DMS79 treated with DMSO at 0.1 percent for 48 hours (cell line): ENCODE results near the gene NPEPL1.
A peak's percentile ranks its signal among the peaks of the same experiment; 100 is the strongest.
"Not testable (repeated sequence)": the region's sequence is repeated elsewhere in the genome, so short reads cannot be mapped to it uniquely, and the experiment has no call there.

Experiments used
- DNase-seq: peaks from one replicate; lab custom pipeline; 2025; lab: John Stamatoyannopoulos, UW

The NPEPL1 gene, protein sequence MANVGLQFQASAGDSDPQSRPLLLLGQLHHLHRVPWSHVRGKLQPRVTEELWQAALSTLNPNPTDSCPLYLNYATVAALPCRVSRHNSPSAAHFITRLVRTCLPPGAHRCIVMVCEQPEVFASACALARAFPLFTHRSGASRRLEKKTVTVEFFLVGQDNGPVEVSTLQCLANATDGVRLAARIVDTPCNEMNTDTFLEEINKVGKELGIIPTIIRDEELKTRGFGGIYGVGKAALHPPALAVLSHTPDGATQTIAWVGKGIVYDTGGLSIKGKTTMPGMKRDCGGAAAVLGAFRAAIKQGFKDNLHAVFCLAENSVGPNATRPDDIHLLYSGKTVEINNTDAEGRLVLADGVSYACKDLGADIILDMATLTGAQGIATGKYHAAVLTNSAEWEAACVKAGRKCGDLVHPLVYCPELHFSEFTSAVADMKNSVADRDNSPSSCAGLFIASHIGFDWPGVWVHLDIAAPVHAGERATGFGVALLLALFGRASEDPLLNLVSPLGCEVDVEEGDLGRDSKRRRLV

DNA sequence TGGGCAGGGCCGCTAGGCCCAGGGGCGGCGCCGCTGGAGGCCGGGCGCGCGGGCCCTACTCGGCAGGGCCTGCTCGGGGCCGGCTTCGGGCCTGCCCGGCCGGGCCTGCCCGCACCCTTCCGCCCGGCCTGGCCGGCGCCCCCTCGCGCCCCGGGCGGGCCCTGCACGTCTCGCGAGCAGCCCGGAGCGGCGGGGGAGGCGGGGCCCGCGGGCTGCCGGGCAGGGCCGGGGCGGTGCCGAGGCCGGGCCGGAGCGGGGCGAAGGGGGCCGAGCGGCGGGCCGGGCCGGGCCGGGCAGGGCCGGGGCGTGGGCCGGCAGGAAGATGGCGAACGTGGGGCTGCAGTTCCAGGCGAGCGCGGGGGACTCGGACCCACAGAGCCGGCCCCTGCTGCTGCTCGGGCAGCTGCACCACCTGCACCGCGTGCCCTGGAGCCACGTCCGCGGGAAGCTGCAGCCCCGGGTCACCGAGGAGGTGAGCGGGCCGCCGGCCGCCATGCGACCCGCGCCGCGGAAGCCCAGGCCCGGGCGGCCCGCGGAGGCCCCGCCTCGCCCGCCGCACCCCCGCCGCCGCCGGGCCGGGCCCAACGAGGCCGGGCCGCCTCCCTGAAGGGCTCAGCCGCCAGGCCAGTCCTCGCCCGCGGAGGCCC, at the start of gene NPEPL1:
NPEPL1 (plus strand) TSS at position 222 of the 647 bp plus-strand sequence; CDS start at position 323, 101 bp downstream.
- no peak for DNase-seq

DNA sequence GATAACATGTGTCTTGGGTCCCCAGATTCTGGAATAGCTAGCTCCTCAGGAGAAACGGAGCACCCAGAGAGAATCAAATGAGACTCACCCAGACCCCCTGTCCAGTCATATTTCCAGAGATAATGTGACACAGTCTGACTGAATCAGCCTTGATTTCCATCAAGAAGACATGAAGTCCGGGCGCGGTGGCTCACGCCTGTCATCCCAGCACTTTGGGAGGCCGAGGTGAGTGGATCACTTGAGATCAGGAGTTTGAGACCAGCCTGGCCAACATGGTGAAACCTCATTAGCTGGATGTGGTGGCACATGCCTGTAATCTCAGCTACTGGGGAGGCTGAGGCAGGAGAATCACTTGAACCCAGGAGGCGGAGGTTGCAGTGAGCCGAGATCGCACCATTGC, 49.7 kb upstream of the NPEPL1 start:
- DNase-seq = not testable (repeated sequence)

DNA sequence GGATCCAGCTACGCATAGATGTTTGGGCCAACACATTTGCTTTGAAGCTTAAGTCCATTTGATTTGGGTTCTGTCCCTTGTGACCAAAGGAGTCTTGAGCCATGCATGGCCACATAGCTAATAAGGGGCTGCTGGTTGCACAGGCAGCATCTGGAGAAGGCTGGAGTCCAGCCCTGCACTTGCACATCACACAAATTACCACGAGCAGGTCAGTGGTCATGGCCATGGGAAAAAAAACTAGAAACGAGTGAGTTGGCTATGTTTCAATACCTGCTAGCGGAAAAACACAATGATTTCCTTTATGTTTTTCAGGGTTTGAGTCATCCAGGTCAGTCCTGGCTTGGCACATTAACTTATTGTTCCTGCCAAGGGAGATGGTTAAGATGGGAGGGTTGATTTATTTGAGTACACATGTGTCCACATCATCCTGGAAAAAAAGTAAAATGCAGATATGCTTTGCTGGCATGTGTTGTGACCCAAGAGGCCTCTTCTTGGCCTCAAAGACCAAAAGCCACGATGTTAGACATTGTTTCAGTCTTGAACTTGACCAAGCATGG, 47.1 kb upstream of the NPEPL1 start:
- DNase-seq = no peak

DNA sequence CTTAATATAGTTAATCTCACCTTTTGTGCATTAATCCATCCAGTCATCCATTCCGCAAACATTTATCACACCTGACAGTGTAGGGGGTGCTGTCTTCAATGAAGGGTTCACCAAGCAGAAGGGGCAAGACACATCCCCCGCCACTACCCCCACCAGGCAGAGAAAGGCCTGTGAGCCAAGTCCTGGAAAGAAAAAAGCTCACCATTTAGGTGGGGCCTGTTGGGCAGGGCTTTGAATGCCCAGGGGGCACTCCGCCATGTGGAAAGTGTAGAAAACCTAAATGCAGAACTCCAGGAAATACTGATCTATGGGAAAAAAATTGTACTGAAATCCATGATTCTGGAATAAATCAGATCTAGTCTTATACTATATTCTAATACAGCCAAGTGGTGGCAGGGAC, 46.3 kb upstream of the NPEPL1 start:
- no peak for DNase-seq

GRCh38 chr20:58646703-58647102, 45.9 kb upstream of the NPEPL1 start:
- no peak for DNase-seq

DNA sequence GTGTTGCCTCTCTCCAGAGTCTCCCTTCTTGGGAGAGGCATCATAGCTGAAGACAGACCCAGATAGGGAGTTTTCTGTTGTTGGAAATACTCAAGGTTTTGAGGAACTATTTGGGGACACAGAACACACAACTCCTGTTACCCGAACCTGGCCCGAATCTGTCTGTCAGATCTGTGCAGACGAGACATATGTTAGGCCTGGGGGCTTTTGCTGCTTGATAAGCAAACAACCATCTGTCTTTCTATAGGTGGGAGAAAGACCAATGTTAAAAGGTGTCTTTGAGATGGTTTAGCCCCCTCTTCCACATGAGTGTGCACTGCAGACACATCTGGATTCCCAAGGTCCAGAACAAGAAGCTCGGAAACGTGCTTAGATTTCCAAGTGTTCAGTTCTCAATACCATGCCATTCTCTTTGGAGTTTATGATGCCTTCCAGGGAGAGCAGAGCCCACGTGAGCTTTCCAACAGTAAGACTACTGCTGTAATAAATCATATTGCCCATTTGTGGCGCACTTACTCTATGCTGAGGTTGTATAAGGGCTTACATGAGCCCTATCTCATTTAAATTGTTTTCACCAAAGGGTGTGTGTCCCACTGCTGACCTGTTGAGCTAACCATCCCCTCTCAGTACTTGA, 45.3 kb upstream of the NPEPL1 start:
- no peak for DNase-seq

DNA sequence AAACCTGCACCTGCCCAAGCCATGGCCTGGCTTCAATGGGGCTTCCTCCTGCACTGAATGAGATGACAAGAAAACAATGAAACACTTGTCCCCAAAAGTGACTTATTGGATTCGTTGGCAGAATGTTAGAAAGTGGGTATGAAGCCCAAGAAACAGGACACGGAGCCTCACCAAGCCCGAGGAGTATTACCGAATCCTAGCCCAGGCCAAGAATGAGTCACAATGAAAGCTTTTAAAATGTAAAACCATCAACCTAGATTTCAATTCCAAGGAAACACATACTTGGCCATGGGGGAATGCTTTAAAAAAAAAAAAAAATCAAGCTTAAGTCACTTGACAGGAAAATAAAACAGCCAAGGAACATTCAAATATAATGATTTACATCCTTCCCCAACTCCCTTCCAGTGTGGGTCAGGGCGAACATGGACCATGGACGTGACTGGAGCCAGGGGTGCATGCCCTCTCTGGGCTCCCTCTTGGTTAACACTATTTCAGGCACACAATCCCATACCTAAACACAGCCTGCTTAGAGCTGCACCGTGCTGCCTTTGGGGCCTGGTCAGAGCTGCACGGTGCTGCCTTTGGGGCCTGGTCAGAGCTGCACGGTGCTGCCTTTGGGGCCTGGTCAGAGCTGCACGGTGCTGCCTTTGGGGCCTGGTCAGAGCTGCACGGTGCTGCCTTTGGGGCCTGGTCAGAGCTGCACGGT, 44.7 kb upstream of the NPEPL1 start:
- no peak for DNase-seq

DNA sequence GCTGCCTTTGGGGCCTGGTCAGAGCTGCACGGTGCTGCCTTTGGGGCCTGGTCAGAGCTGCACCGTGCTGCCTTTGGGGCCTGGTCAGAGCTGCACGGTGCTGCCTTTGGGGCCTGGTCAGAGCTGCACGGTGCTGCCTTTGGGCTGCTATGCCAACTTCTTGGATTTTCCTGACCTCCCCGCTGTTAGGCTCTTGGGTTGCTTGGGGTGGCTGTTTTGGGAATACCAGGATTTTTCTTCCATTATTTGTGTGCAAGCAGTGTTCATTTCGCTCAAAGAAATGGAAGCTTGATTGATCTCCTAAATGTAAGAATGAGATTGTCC, 44.1 kb upstream of the NPEPL1 start:
- not testable (repeated sequence) for DNase-seq

DNA sequence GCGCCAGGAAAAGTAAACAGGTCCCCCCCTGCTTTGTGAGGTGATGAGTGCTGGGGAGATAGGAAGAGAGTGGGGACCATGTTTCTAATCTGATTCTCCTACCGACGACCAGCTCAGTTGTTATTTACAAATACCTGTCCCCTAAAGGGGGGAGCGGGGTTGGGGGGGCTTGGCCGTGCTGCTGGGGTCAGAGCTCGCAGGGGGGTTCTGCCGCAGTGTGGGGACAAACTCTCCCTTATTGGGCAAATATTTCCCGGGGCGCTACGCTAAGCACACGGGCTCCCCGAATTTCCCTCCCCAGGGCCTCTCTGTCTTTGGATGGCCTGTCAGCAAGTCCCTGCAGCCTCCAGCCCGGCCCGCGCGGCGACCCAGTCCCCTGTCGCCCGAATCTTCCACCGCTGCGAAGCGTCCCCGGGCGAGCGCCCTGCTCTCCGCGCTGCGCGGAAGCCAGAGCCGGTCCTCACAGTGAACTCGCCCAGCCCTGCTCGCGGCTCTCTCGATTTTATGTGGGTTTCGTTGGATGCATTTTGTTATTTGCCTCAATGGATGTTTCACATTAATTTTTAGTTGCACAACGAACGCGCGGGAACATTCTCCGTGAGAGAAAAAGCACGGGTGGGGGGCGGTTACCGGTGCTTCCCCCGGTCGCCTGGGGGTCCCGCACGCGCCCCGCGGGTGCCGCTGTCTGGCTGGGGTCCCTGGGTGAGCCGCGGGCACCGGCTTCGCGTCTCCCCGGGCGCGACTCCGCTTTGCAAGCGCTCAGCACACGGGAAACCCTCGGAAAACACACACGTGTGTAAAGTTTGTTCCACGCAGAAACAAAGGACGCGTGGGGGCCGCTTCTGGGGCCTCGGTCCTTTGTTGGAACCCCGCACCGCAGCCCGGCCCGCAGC, 43.1 kb upstream of the NPEPL1 start:
- DNase-seq = no peak

DNA sequence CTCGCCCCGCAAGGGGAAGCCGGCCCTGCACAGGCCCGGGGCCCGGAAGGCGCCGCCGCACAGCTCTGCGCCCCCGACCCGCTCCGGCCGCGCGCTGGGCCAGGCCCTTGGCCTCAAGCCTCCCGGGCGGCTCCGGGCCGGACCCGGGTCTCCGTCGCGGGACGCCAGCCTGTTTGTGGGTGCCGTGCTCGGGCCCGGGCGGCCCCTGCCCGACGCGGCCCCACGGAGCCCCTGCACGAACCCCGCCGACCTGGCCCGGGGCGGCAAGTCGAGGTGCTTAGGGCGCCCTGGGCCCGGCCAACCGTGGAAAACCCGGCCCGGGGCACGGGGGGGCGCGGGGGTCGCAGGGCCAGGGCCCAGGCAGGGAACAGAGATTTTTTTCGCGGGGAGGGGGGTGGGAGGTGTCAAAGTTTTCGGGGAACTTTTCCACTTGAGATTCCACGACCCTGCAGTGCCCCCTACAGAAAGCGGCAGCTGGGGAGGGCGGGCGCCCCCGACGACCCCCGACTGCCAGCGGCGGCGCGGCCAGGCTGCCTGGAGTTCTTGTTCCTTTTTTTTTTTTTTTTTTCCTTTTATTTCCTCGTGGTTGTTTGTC, 42.3 kb upstream of the NPEPL1 start:
- no peak for DNase-seq

GRCh38 chr20:58650776-58651558, 41.6 kb upstream of the NPEPL1 start, which contains the start of gene STX16:
TSS of gene STX16 (plus strand) at chr20:58651283. CDS start at chr20:58652007, 724 bp downstream.
- DNase-seq = peak; percentile 88

DNA sequence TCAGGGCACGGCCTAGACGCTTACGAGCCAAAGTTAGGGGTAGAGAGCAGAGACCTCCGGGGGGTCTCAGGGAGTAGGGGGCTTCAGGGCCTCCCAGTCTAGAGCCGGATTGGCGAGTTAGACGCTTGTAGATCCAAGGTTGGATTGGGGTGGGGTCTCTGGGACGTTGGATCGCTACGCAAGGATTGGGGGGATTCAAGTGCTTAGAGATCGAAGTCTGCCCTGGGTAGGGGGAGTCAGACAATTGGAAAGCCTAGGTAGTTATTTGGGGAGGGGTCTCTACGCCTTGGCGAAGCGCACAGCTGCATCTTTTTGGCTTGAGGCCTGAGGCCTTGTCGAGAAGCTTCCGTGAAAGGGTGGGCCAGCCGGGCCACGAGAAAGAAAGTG, 41.0 kb upstream of the NPEPL1 start:
- no peak for DNase-seq

DNA sequence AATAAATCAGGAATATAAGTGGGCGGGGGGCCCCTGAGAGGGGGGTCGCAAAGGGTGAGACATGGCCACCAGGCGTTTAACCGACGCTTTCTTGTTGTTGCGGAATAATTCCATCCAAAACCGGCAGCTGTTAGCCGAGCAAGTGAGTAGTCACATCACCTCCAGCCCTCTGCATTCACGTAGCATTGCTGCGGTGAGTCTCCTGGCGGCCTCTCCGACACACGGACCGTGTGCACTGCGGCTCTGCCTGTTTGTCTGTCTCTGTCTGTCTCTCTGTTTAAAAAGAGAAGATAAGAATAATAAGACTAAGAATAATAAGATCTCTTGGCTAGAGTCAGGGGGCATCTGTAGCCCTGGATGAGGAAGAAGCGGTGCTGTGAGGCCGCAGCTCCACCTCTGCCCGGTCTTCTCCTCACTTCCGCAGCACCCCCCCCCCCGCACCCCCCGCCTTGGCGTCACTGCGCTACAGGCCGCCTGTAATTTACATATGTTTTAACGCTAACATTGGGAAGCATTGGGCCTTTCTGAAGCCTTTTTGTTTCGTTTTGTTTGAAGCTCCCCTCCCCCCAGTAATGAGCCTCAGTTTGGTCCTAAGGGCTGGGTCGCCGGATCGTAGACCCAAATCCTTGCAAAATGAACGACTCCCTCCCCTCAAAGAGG, 40.5 kb upstream of the NPEPL1 start:
- DNase-seq = peak; percentile 56

- no peak for DNase-seq
These were observed 39.9 kb upstream of the NPEPL1 start for GRCh38 chr20:58652606-58653294.

DNA sequence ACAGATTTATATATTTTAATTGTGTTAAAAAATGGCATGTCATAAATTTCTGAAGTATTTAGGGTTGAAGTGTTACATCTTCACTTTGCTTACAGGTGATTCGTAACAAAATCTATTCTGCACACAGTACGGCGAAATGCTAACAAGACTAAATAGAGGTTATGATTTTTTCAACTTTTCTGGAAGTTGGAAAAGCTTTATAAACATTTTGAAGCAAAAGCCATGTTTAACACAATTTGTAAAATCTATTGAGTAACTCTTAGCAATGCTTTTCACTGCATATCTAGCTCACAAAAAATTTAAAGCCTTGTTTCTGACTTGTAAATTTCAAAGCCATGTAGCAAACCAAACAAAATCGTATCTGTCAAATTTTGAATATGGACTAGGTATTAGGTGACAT, 38.3 kb upstream of the NPEPL1 start:
- DNase-seq = no peak

GRCh38 chr20:58655328-58656107, 37.1 kb upstream of the NPEPL1 start:
- no peak for DNase-seq

- no peak for DNase-seq
These were observed 35.8 kb upstream of the NPEPL1 start for GRCh38 chr20:58656831-58657230.

GRCh38 chr20:58657262-58657661, 35.3 kb upstream of the NPEPL1 start:
- no peak for DNase-seq
